Activated CD4-positive, alpha-beta T cell treated with anti-CD3 and anti-CD28 coated beads, Interleukin-2, amount 50 U/mL, for 4 hours (primary cell): ENCODE results near the gene CACNB4.
"Not testable (repeated sequence)": the region's sequence is repeated elsewhere in the genome, so short reads cannot be mapped to it uniquely, and the experiment has no call there.

ENCODE experiments used
- DNase-seq, 2 experiments: peaks; one replicate each; pipeline ENCODE4 v3.0.0-alpha.2; 2020

The CACNB4 gene

GRCh38 chr2:151933266-151933804 lies 165.5 kb downstream of the CACNB4 start:
- DNase-seq, result no peak

GRCh38 chr2:151931756-151932155 lies 167.1 kb downstream of the CACNB4 start:
- no peak for DNase-seq

- DNase-seq, result no peak
Observed at GRCh38 chr2:151931030-151931611, 167.7 kb downstream of the CACNB4 start.

- DNase-seq, result no peak
Observed at GRCh38 chr2:151930042-151930441, 168.8 kb downstream of the CACNB4 start.

- DNase-seq, result no peak
Observed at GRCh38 chr2:151928380-151928779, 170.5 kb downstream of the CACNB4 start.

GRCh38 chr2:151927501-151928221 lies 171.2 kb downstream of the CACNB4 start:
- DNase-seq, result no peak

- no peak for DNase-seq
Observed at GRCh38 chr2:151922845-151923666, 175.8 kb downstream of the CACNB4 start.

- DNase-seq, result no peak
Observed at GRCh38 chr2:151919786-151920185, 179.1 kb downstream of the CACNB4 start.

GRCh38 chr2:151918308-151918707 lies 180.5 kb downstream of the CACNB4 start:
- DNase-seq, result no peak

GRCh38 chr2:151916632-151917031 lies 182.2 kb downstream of the CACNB4 start:
- DNase-seq, result no peak

GRCh38 chr2:151915629-151916025 lies 183.2 kb downstream of the CACNB4 start:
- not testable (repeated sequence) for DNase-seq

- no peak for DNase-seq
Observed at GRCh38 chr2:151914989-151915628, 183.7 kb downstream of the CACNB4 start.

- DNase-seq, result no peak
Observed at GRCh38 chr2:151908204-151908882, 190.5 kb downstream of the CACNB4 start.

- DNase-seq, result no peak
Observed at GRCh38 chr2:151907286-151908203, 191.3 kb downstream of the CACNB4 start.

- no peak for DNase-seq
Observed at GRCh38 chr2:151906633-151906998, 192.2 kb downstream of the CACNB4 start.

- DNase-seq, result no peak
Observed at GRCh38 chr2:151905963-151906632, 192.7 kb downstream of the CACNB4 start.

- no peak for DNase-seq
Observed at GRCh38 chr2:151904807-151905206, 194.0 kb downstream of the CACNB4 start.

GRCh38 chr2:151904021-151904420 lies 194.8 kb downstream of the CACNB4 start:
- DNase-seq, result no peak

GRCh38 chr2:151902829-151903228 lies 196.0 kb downstream of the CACNB4 start:
- DNase-seq, result no peak

- DNase-seq, result no peak
Observed at GRCh38 chr2:151900331-151900730, 198.5 kb downstream of the CACNB4 start.

- DNase-seq, result no peak
Observed at GRCh38 chr2:151899156-151899555, 199.7 kb downstream of the CACNB4 start.
